ENCODE data around the gene LRRTM1. TPM values are rescaled to one million over a fixed set of nuclear protein-coding genes. Genes with fewer than 3 reads are reported as not detected.
A peak's percentile ranks its signal among the peaks of the same experiment; 100 is the strongest.

LRRTM1 gene
- polyA plus RNA-seq, 1 donor from 2014 or later = 0.61 TPM

DNA sequence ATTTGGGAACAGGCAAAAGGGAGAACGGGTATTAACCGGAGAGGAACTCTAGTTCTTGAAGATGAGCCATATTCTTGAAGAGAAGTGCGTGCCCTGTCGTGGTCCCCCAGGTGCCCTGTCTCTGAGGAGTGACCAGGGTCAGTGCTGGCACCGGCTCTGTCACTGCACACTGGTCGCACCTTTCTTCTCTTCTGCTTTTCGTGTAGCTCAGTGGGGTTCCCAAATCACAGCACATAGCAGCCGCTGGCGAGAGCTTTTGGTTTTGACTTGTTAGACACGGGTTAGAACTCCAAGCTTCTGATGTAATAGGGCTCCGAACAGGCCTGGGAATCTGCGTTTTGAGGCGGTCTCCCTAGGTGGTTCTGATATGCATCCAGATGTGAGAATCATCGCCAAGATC is 18.4 kb upstream of the LRRTM1 start:
- H3K4me3 ChIP-seq (ENCODE audit: low read length) = no peak overlapping the region
- H3K4me2 ChIP-seq (ENCODE audit: low read length) = no peak overlapping the region

GRCh38 chr2:80322311-80322920 is 17.9 kb upstream of the LRRTM1 start:
- Histone ChIP-seq H3K4me2 (ENCODE audit: low read length) (no peak overlapping the region), H4K20me1 (ENCODE audit: insufficient read depth) (no peaks in the 10 kb centered on the region)

More for the DNA sequence above, 18.4 kb upstream of the LRRTM1 start:
- Histone ChIP-seq H3K79me2 (replicated peaks; ENCODE audit: insufficient read depth, low read length) (no peaks in the 10 kb centered on the region), H3K27ac (ENCODE audit: low read length) (no peak overlapping the region), H2AFZ (ENCODE audit: low read depth, low read length) (no peak overlapping the region), H3K27me3 (ENCODE audit: insufficient read depth, low read depth, low read length) (no peaks in the 10 kb centered on the region), H3K9ac (ENCODE audit: low read length) (no peak overlapping the region), H3K36me3 (ENCODE audit: insufficient read depth, low read length) (no peaks in the 10 kb centered on the region), H3K9me2 (ENCODE audit: insufficient read depth, low read length) (no peaks in the 10 kb centered on the region), H4K20me1 (ENCODE audit: insufficient read depth) (no peaks in the 10 kb centered on the region), H3K9me3 (ENCODE audit: low read length) (no peaks in the 10 kb centered on the region), H3F3A (ENCODE audit: insufficient read depth, low read length, poor library complexity, severe bottlenecking) (no peaks in the 10 kb centered on the region)
- TF ChIP-seq, protein P1, sequence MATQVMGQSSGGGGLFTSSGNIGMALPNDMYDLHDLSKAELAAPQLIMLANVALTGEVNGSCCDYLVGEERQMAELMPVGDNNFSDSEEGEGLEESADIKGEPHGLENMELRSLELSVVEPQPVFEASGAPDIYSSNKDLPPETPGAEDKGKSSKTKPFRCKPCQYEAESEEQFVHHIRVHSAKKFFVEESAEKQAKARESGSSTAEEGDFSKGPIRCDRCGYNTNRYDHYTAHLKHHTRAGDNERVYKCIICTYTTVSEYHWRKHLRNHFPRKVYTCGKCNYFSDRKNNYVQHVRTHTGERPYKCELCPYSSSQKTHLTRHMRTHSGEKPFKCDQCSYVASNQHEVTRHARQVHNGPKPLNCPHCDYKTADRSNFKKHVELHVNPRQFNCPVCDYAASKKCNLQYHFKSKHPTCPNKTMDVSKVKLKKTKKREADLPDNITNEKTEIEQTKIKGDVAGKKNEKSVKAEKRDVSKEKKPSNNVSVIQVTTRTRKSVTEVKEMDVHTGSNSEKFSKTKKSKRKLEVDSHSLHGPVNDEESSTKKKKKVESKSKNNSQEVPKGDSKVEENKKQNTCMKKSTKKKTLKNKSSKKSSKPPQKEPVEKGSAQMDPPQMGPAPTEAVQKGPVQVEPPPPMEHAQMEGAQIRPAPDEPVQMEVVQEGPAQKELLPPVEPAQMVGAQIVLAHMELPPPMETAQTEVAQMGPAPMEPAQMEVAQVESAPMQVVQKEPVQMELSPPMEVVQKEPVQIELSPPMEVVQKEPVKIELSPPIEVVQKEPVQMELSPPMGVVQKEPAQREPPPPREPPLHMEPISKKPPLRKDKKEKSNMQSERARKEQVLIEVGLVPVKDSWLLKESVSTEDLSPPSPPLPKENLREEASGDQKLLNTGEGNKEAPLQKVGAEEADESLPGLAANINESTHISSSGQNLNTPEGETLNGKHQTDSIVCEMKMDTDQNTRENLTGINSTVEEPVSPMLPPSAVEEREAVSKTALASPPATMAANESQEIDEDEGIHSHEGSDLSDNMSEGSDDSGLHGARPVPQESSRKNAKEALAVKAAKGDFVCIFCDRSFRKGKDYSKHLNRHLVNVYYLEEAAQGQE (IDR thresholded peaks at IDR 0.05; ENCODE audit: borderline replicate concordance) = no peak
- no peak for TF ChIP-seq SMC3 (conservative IDR thresholded peaks at IDR 0.05; ENCODE audit: poor library complexity)
- no peak for TF ChIP-seq EP300 (conservative IDR thresholded peaks at IDR 0.05; ENCODE audit: poor library complexity, severe bottlenecking)
- no peak for TF ChIP-seq RAD21 (conservative IDR thresholded peaks at IDR 0.05)

GRCh38 chr2:80312282-80312839 is 7.8 kb upstream of the LRRTM1 start:
- H4K20me1 ChIP-seq (ENCODE audit: insufficient read depth) = no peaks in the 10 kb centered on the region
- no peaks in the 10 kb centered on the region for H3K79me2 ChIP-seq (replicated peaks; ENCODE audit: insufficient read depth, low read length)
- no peaks in the 10 kb centered on the region for H3K9me2 ChIP-seq (ENCODE audit: insufficient read depth, low read length)
- no peak overlapping the region for H3K27ac ChIP-seq (ENCODE audit: low read length)
- no peak overlapping the region for H3K4me2 ChIP-seq (ENCODE audit: low read length)
- no peaks in the 10 kb centered on the region for H3F3A ChIP-seq (ENCODE audit: insufficient read depth, low read length, poor library complexity, severe bottlenecking)
- no peak overlapping the region for H2AFZ ChIP-seq (ENCODE audit: low read depth, low read length)
- H3K9ac ChIP-seq (ENCODE audit: low read length) = no peak overlapping the region
- H3K36me3 ChIP-seq (ENCODE audit: insufficient read depth, low read length) = no peaks in the 10 kb centered on the region
- no peak for TF ChIP-seq EZH2 (IDR thresholded peaks at IDR 0.05; ENCODE audit: borderline replicate concordance, insufficient read depth, low read length, poor library complexity, severe bottlenecking)
- TF ChIP-seq RAD21 (conservative IDR thresholded peaks at IDR 0.05) = no peak
- TF ChIP-seq EP300 (conservative IDR thresholded peaks at IDR 0.05; ENCODE audit: poor library complexity, severe bottlenecking) = no peak
- no peak for TF ChIP-seq SMC3 (conservative IDR thresholded peaks at IDR 0.05; ENCODE audit: poor library complexity)
- TF ChIP-seq TAF1 (IDR thresholded peaks at IDR 0.05; ENCODE audit: low read depth) = no peak
- TF ChIP-seq, protein P1 (IDR thresholded peaks at IDR 0.05; ENCODE audit: borderline replicate concordance) = no peak
- TF ChIP-seq, protein P2, sequence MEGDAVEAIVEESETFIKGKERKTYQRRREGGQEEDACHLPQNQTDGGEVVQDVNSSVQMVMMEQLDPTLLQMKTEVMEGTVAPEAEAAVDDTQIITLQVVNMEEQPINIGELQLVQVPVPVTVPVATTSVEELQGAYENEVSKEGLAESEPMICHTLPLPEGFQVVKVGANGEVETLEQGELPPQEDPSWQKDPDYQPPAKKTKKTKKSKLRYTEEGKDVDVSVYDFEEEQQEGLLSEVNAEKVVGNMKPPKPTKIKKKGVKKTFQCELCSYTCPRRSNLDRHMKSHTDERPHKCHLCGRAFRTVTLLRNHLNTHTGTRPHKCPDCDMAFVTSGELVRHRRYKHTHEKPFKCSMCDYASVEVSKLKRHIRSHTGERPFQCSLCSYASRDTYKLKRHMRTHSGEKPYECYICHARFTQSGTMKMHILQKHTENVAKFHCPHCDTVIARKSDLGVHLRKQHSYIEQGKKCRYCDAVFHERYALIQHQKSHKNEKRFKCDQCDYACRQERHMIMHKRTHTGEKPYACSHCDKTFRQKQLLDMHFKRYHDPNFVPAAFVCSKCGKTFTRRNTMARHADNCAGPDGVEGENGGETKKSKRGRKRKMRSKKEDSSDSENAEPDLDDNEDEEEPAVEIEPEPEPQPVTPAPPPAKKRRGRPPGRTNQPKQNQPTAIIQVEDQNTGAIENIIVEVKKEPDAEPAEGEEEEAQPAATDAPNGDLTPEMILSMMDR (IDR thresholded peaks at IDR 0.05; ENCODE audit: poor library complexity, severe bottlenecking) = no peak
- no peak for TF ChIP-seq POLR2AphosphoS5 (IDR thresholded peaks at IDR 0.05)
- TF ChIP-seq MXI1 (conservative IDR thresholded peaks at IDR 0.05; ENCODE audit: poor library complexity, severe bottlenecking) = no peak
- no peak overlapping the region for H3K4me3 ChIP-seq (ENCODE audit: low read length)
- H3K27me3 ChIP-seq (ENCODE audit: insufficient read depth, low read depth, low read length) = no peaks in the 10 kb centered on the region
- no peaks in the 10 kb centered on the region for H3K9me3 ChIP-seq (ENCODE audit: low read length)

More at GRCh38 chr2:80322311-80322920, 17.9 kb upstream of the LRRTM1 start:
- Histone ChIP-seq H3K27me3 (ENCODE audit: insufficient read depth, low read depth, low read length) (no peaks in the 10 kb centered on the region), H3K36me3 (ENCODE audit: insufficient read depth, low read length) (no peaks in the 10 kb centered on the region), H2AFZ (ENCODE audit: low read depth, low read length) (no peak overlapping the region), H3F3A (ENCODE audit: insufficient read depth, low read length, poor library complexity, severe bottlenecking) (no peaks in the 10 kb centered on the region), H3K9me3 (ENCODE audit: low read length) (no peaks in the 10 kb centered on the region), H3K27ac (ENCODE audit: low read length) (no peak overlapping the region), H3K79me2 (replicated peaks; ENCODE audit: insufficient read depth, low read length) (no peaks in the 10 kb centered on the region), H3K9ac (ENCODE audit: low read length) (no peak overlapping the region), H3K4me3 (ENCODE audit: low read length) (peak overlapping the region; percentile 23), H3K9me2 (ENCODE audit: insufficient read depth, low read length) (no peaks in the 10 kb centered on the region)
- TF ChIP-seq EP300 (conservative IDR thresholded peaks at IDR 0.05; ENCODE audit: poor library complexity, severe bottlenecking) = peak; percentile 15
- no peak for TF ChIP-seq POLR2AphosphoS5 (IDR thresholded peaks at IDR 0.05)
- no peak for TF ChIP-seq SMC3 (conservative IDR thresholded peaks at IDR 0.05; ENCODE audit: poor library complexity)
- TF ChIP-seq EZH2 (IDR thresholded peaks at IDR 0.05; ENCODE audit: borderline replicate concordance, insufficient read depth, low read length, poor library complexity, severe bottlenecking) = no peak
